ENCODE data around the gene TIAM1.
A peak's percentile ranks its signal among the peaks of the same experiment; 100 is the strongest.

TIAM1 gene

DNA sequence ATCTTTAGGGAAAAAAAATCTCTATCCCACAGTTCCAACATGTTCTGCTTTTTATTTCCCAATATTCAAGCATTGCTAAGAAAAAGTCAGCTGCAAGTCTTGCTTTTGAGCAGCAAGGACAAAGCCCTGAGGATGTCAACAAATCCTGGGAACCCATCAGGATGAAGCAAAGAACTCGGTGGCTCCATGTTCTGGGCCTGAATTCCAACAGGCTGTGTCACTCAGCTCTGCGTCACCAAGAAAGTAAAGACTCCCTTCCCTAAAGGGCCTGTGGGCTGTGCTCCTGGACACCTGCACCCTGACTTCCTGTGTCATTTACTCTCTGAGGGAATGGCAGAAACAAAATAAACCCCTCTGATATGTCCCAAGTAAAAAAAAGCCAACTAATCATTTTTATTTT, 95.5 kb downstream of the TIAM1 start:
- no peak for DNase-seq

GRCh38 chr21:31243611-31244010, 100.5 kb downstream of the TIAM1 start:
- DNase-seq: no peak

GRCh38 chr21:31236528-31236927, 107.5 kb downstream of the TIAM1 start:
- DNase-seq: peak in 1 of 2 donors; percentile 15

- DNase-seq: no peak
Observed at GRCh38 chr21:31235671-31236450, 108.2 kb downstream of the TIAM1 start.

GRCh38 chr21:31234936-31235335, 109.1 kb downstream of the TIAM1 start:
- no peak for DNase-seq

DNA sequence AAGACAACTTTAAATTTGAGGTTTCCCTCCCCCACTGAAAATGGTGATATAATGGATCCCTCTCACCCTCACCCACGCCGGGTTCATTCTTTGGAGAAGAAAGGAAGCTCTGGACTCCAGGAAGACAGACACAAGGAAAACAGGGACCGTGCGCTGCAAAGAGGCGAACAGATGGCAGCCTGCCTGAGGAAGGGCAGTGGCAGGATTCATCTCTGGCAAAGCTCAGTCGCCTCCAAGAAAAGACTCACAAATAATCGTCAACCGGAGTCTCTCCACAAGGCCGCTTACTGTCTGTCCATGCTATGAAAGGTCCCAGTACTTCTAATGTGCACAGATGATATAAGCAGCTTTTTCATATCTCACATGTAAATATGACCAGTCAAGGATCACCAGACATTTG, 110.3 kb downstream of the TIAM1 start:
- no peak for DNase-seq

DNA sequence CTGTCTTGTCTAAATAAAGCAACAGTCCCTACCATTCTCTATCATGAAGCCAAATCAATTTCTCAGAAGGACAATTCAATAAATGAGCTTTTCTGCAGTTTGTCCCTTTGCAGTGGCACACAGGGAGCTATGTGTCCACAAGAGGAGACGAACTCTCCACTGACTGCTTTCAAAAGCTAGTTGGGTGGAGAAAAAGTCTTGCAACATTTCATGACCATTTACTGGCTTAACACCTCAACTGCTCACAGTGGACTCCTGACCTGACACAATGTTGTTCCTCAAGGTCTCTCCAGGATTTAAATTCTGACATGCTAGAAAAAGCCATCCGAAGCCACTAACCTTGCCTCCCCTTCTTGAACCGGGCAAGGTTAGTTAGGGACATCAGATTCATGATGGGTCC, 111.7 kb downstream of the TIAM1 start:
- no peak for DNase-seq

DNA sequence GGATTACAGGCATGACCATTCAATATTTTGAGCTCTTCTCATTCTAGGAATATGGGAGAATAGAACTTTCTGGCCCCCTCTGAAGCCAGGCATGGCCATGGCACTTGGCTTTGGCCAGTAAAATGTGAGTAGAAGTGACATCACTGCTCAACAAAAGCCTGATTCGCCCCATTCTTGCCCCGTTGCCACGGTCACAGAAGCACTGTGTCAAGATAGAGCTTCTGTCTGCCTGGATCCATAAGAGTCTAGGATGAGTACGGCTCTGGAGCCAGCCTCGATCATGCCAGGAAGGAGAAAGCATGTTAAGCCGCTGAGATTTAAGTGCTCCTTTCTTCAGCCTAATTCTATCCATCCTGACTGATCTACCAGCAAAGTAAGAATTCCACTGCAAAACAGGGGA, 113.1 kb downstream of the TIAM1 start:
- no peak for DNase-seq

GRCh38 chr21:31228723-31229122, 115.3 kb downstream of the TIAM1 start:
- DNase-seq: peak; percentile 6 to 23

DNA sequence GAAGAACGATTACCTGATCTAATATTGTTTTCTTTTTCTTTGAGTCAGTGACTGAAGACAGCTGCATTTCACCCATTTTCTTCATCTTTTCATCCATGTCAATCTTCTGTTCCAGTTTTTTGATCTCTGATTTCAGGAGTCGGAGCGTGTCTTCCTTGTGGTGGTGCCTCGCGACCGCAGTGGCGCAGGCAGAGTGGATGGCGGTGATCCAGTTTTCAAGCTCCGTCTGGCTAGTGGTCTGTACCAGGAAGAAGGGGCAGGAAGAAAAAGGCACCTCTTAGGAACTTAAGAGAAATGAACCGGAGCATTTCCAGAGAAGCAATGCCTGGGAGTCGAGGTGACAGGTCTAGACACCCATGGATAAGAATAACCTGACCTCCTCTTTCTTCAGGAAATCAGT, 118.3 kb downstream of the TIAM1 start:
- no peak for DNase-seq

GRCh38 chr21:31222142-31222541, 121.9 kb downstream of the TIAM1 start:
- no peak for DNase-seq

DNA sequence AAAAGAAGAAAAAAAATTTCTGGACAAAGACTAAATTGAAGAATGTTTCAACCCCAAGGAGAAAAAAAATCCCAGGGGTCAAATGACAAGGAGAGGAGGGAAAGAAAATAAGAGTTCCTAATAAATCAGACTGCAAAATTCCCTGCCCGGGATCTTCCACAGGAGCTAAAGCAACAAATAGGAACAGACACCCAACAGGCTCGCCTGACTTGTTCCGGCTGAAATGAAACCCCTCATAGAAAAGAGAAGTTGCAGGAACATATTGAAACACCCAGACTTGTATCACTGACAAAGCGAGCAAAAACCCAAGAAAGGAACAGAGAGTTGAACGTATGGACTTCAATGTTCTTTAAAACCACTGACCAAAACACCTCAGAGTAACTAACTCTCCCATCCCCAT, 123.0 kb downstream of the TIAM1 start:
- DNase-seq: no peak

GRCh38 chr21:31220575-31220974, 123.5 kb downstream of the TIAM1 start:
- no peak for DNase-seq

DNA sequence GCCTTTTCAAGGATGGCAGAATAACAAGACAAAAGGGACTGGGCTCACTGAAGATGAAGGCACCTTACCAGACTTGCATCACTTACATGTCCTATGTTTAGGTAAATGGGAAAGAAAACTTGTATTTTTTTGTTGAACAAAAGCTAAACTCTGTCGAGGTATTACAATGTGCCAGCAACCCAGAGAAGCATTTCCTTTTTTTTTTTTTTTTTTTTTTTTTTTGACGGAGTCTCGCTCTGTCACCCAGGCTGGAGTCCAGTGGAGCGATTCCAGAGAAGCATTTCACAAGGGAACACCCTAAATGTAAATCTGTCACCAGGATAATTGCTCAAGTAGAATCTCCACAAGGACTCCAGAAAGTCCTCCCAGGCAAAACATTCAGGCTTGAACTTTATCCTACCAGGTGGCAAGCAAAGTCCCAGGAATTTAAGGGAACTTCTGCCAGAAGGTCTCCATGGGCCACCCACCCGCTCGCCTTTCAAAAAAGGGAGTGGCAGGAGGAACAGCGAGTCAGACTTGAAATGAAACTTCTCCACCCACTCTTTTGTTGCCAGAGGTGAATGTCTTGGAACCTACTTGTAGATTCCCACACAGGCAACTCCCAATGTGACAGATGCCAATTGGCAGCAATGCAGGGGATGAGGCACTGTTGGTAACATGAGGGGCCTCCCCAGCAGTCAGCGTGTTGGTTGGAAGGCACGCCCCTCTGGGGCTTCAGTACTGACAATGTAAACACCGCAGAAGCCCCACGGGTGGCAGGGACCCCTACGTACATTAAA, 125.0 kb downstream of the TIAM1 start:
- DNase-seq: no peak

DNA sequence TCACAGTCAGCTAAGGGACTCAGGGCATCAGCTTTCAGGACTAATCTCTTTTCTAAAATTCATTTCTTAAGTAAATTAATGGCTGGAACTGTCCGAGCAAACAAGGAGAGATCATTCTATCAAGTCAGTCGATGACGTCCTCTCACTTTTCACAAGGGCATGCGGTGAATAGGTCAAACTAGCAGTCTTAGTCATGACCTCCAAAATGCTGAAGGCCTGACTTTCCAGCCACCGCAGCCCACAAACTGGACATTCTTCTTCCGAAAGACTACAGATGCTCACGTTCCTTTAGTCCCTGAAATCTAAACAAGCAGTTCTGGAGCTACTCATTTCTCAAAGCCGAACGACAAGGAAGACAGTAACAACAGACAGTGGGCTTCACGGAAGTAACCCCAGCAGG, 127.9 kb downstream of the TIAM1 start:
- no peak for DNase-seq

DNA sequence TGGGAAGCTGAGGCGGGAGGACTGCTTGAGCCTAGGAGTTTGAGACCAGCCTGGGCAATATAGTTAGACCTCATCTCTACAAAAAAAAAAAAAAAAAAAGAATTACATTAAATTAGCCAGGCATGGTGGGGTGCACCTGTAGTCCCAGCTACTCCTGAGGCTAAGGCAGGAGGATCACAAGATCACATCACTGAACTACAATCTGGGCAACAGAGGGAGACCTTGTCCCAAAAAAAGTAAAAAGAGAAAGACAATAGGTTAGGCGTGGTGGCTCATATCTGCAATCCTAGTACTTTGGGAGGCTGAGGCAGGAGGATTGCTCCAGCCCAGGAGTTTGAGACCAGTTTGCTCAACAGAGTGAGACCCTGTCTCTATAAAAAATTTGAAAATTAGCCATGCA, 130.3 kb downstream of the TIAM1 start:
- DNase-seq: no peak

DNA sequence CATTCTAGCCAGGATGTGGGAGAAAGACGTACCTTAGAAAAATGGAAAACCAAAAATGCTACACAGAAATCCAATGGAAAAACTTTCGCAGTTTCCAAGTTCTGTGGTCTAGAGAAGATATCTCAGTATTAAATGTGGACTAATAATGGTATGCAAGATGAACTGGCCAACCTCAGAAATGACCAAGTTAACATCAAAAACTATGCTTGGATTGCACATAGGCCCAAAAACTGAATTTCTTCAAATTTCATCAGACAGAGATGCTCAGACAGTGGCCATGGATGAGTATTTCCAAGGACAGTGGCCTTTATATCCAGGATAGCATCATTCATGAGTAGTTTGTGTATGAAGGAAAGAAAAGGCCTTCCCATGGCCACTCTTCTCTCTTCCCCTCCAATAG, 132.2 kb downstream of the TIAM1 start:
- DNase-seq: no peak

GRCh38 chr21:31205412-31205811, 138.6 kb downstream of the TIAM1 start:
- no peak for DNase-seq

DNA sequence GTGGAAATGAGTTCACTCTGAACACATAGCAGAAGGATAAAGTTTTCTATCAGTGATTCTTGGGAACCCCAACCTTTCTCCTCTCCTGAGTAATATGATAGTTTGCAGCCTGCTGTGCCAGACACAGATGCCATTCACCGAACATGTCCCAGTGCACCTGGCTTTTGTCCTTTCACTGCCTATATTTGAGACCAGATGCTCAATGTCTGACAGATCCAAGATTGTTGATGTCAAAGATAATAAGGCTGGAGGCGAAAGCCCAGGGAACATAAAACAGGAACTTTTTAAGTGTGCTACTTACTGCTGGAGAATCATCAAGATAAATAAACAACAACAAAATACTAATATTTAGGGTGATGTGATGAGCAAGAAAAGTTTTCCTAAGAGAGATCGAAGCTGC, 139.3 kb downstream of the TIAM1 start:
- DNase-seq: no peak

- DNase-seq: no peak
Observed at GRCh38 chr21:31203431-31204054, 140.5 kb downstream of the TIAM1 start.

DNA sequence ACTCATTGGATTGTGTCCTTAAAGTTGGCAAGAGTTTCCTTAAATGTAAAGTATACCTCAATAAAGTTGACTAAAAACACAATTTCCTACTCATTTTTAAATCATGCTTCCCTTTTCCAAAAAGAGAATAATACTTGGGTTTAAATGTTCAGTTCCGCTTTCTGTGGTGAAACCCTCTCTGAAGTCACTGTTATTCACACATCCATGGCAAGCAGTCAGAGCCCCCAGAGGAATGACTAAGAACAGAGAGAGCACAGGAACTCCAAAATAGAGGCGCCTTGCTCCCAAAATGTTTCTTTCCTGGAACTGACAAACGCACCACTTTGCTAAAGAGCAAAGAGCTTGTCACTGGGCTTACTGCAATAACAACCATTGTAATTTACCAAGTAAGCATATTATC, 142.5 kb downstream of the TIAM1 start:
- no peak for DNase-seq

- DNase-seq: no peak
Observed at GRCh38 chr21:31201144-31201543, 142.9 kb downstream of the TIAM1 start.

GRCh38 chr21:31198575-31198974, 145.5 kb downstream of the TIAM1 start:
- DNase-seq: no peak

- no peak for DNase-seq
Observed at GRCh38 chr21:31196724-31197123, 147.3 kb downstream of the TIAM1 start.

Data from stimulated activated CD4-positive, alpha-beta T cell treated with anti-CD3 and anti-CD28 coated beads, Interleukin-2, amount 100 ng/mL, for 24 hours (primary cell).